IPS-NIHi7 (cell line): ENCODE results near the gene AGAP1.

Source experiments
- DNase-seq: peaks from one replicate; pipeline ENCODE4 v3.0.0; 2012; ENCODE audit warnings: mixed read lengths; ENCODE audit errors: extremely low spot score

Gene AGAP1

GRCh38 chr2:235963853-235964577 lies 470.2 kb downstream of the AGAP1 start:
- DNase-seq: no peak

- DNase-seq: no peak
Measured at GRCh38 chr2:235964787-235965390, 471.0 kb downstream of the AGAP1 start.

- DNase-seq: peak; percentile 65
Measured at GRCh38 chr2:235966396-235966795, 472.6 kb downstream of the AGAP1 start.

GRCh38 chr2:235966932-235967757 lies 473.3 kb downstream of the AGAP1 start:
- DNase-seq: no peak

GRCh38 chr2:235968155-235968554 lies 474.3 kb downstream of the AGAP1 start:
- DNase-seq: no peak

- no peak for DNase-seq
Measured at GRCh38 chr2:235968616-235969324, 474.9 kb downstream of the AGAP1 start.

- DNase-seq: no peak
Measured at GRCh38 chr2:235970204-235971040, 476.6 kb downstream of the AGAP1 start.

GRCh38 chr2:235976516-235976915 lies 482.7 kb downstream of the AGAP1 start:
- no peak for DNase-seq

- no peak for DNase-seq
Measured at GRCh38 chr2:235976956-235977355, 483.1 kb downstream of the AGAP1 start.

GRCh38 chr2:235977445-235977844 lies 483.6 kb downstream of the AGAP1 start:
- DNase-seq: no peak

GRCh38 chr2:235978022-235978421 lies 484.2 kb downstream of the AGAP1 start:
- no peak for DNase-seq

- DNase-seq: no peak
Measured at GRCh38 chr2:235979037-235979436, 485.2 kb downstream of the AGAP1 start.

GRCh38 chr2:235979753-235980435 lies 486.1 kb downstream of the AGAP1 start:
- no peak for DNase-seq

- peak; percentile 83 for DNase-seq
Measured at GRCh38 chr2:235981631-235982030, 487.8 kb downstream of the AGAP1 start.

GRCh38 chr2:235983016-235983415 lies 489.2 kb downstream of the AGAP1 start:
- DNase-seq: no peak

GRCh38 chr2:235984552-235984951 lies 490.7 kb downstream of the AGAP1 start:
- DNase-seq: no peak

- no peak for DNase-seq
Measured at GRCh38 chr2:235986361-235986760, 492.5 kb downstream of the AGAP1 start.

GRCh38 chr2:235988271-235989015 lies 494.6 kb downstream of the AGAP1 start:
- DNase-seq: no peak

GRCh38 chr2:235989591-235989990 lies 495.7 kb downstream of the AGAP1 start:
- no peak for DNase-seq

- DNase-seq: no peak
Measured at GRCh38 chr2:235990344-235990743, 496.5 kb downstream of the AGAP1 start.
